ENCODE data around the gene GDPD5.

GDPD5 gene

GRCh38 chr11:75402002-75402773 lies 123.6 kb downstream of the GDPD5 start:
- no peaks in the 10 kb centered on the region for H3K27me3 ChIP-seq (ENCODE audit: low read length)
- peak overlapping the region; percentile 89; the same call in 1 of the 2 replicates for H3K9ac ChIP-seq (ENCODE audit: low read length)
- TF ChIP-seq, protein P1, sequence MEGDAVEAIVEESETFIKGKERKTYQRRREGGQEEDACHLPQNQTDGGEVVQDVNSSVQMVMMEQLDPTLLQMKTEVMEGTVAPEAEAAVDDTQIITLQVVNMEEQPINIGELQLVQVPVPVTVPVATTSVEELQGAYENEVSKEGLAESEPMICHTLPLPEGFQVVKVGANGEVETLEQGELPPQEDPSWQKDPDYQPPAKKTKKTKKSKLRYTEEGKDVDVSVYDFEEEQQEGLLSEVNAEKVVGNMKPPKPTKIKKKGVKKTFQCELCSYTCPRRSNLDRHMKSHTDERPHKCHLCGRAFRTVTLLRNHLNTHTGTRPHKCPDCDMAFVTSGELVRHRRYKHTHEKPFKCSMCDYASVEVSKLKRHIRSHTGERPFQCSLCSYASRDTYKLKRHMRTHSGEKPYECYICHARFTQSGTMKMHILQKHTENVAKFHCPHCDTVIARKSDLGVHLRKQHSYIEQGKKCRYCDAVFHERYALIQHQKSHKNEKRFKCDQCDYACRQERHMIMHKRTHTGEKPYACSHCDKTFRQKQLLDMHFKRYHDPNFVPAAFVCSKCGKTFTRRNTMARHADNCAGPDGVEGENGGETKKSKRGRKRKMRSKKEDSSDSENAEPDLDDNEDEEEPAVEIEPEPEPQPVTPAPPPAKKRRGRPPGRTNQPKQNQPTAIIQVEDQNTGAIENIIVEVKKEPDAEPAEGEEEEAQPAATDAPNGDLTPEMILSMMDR (IDR thresholded peaks at IDR 0.05; ENCODE audit: insufficient read depth, low read length, poor library complexity, severe bottlenecking), result no peak
- TF ChIP-seq EZH2phosphoT487 (conservative IDR thresholded peaks at IDR 0.05; ENCODE audit: low read length), result no peak
- H4K20me1 ChIP-seq (ENCODE audit: low read depth, low read length), result peaks cover 45% of the 10 kb centered on the region
- H3K79me2 ChIP-seq (ENCODE audit: insufficient read depth, low read length), result peaks cover 49% of the 10 kb centered on the region
- H3K9me2 ChIP-seq (replicated peaks; ENCODE audit: insufficient read depth, low read length), result no peaks in the 10 kb centered on the region
- peak overlapping the region; percentile 77 for H3K4me2 ChIP-seq (ENCODE audit: low read depth, low read length, poor library complexity, severe bottlenecking)
- H3K9me3 ChIP-seq (ENCODE audit: insufficient read depth, low read length), result no peaks in the 10 kb centered on the region
- no peak overlapping the region for H3K27ac ChIP-seq (ENCODE audit: low read depth, low read length)
- H2AFZ ChIP-seq (ENCODE audit: low read depth, low read length, severe bottlenecking), result no peak overlapping the region
- H3K4me3 ChIP-seq (ENCODE audit: insufficient read depth, low read length, poor library complexity, severe bottlenecking), result no peak overlapping the region
- H3K36me3 ChIP-seq (ENCODE audit: low read length), result peaks cover 52% of the 10 kb centered on the region
- H3F3A ChIP-seq (ENCODE audit: insufficient read depth), result peaks cover 71% of the 10 kb centered on the region

DNA sequence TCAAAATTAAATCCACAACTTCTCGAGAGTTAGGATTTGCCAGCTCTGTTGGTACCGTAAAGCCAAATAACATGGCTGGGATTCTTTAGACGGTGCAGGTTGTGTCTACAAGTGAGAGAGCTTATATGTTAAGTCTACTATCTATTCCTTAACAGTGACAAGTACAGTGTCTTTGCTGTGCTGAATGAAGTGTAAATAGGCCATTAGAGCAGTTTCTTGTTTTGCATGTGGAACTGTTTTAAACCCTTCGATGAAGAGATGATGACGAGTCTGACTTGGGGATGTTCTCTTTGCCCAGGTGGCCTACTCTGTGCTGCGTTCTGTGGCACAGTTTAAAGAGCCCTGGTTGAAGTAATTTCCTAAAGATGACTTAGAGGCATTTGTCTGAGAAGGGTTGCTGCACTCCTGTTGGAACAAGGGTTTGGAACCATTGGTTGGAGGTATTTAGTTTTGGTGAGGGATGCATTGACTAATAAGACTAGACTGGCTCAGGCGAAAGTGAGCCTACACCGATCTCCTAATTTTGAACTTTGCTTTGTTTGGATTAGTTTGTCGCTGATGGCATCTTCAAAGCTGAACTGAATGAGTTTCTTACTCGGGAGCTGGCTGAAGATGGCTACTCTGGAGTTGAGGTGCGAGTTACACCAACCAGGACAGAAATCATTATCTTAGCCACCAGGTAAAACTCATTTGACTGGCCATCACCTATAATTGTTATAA lies 125.4 kb downstream of the GDPD5 start:
- Histone ChIP-seq H3K9ac (ENCODE audit: low read length) (peak overlapping the region; percentile 89), H3K27me3 (ENCODE audit: low read length) (no peaks in the 10 kb centered on the region), H3K79me2 (ENCODE audit: insufficient read depth, low read length) (peaks cover 44% of the 10 kb centered on the region), H3K9me2 (replicated peaks; ENCODE audit: insufficient read depth, low read length) (no peaks in the 10 kb centered on the region), H4K20me1 (ENCODE audit: low read depth, low read length) (peaks cover 36% of the 10 kb centered on the region), H3K36me3 (ENCODE audit: low read length) (peaks cover 42% of the 10 kb centered on the region), H3K9me3 (ENCODE audit: insufficient read depth, low read length) (no peaks in the 10 kb centered on the region), H2AFZ (ENCODE audit: low read depth, low read length, severe bottlenecking) (no peak overlapping the region), H3K27ac (ENCODE audit: low read depth, low read length) (peak overlapping the region; percentile 84), H3K4me2 (ENCODE audit: low read depth, low read length, poor library complexity, severe bottlenecking) (peak overlapping the region; percentile 77), H3K4me3 (ENCODE audit: insufficient read depth, low read length, poor library complexity, severe bottlenecking) (peak overlapping the region; percentile 78), H3F3A (ENCODE audit: insufficient read depth) (peaks cover 53% of the 10 kb centered on the region)
- no peak for TF ChIP-seq EZH2phosphoT487 (conservative IDR thresholded peaks at IDR 0.05; ENCODE audit: low read length)
- TF ChIP-seq, protein P1 (IDR thresholded peaks at IDR 0.05; ENCODE audit: insufficient read depth, low read length, poor library complexity, severe bottlenecking), result no peak

- peak within 1 kb of the TSS; percentile 77 for H3K4me2 ChIP-seq (ENCODE audit: low read depth, low read length, poor library complexity, severe bottlenecking)
- TF ChIP-seq EZH2phosphoT487 (conservative IDR thresholded peaks at IDR 0.05; ENCODE audit: low read length), result no peak
- TF ChIP-seq, protein P1 (IDR thresholded peaks at IDR 0.05; ENCODE audit: insufficient read depth, low read length, poor library complexity, severe bottlenecking), result no peak
- H4K20me1 ChIP-seq (ENCODE audit: low read depth, low read length), result peaks cover 36% of the 10 kb centered on the region
Measured at GRCh38 chr11:75399344-75400145, 126.2 kb downstream of the GDPD5 start, which contains the start of gene RPS3. RPS3 (plus strand) TSS chr11:75399518; CDS start chr11:75399548, 30 bp downstream.

More at GRCh38 chr11:75399344-75400145, 126.2 kb downstream of the GDPD5 start, which contains the start of gene RPS3:
- Histone ChIP-seq H3K27me3 (ENCODE audit: low read length) (no peaks in the 10 kb centered on the region), H3F3A (ENCODE audit: insufficient read depth) (peaks cover 46% of the 10 kb centered on the region), H3K9me2 (replicated peaks; ENCODE audit: insufficient read depth, low read length) (no peaks in the 10 kb centered on the region), H3K36me3 (ENCODE audit: low read length) (peaks cover 37% of the 10 kb centered on the region), H2AFZ (ENCODE audit: low read depth, low read length, severe bottlenecking) (peak within 1 kb of the TSS; percentile 80), H3K9ac (ENCODE audit: low read length) (peak within 1 kb of the TSS; percentile 89), H3K4me3 (ENCODE audit: insufficient read depth, low read length, poor library complexity, severe bottlenecking) (peak within 1 kb of the TSS; percentile 78), H3K27ac (ENCODE audit: low read depth, low read length) (peak within 1 kb of the TSS; percentile 84), H3K9me3 (ENCODE audit: insufficient read depth, low read length) (no peaks in the 10 kb centered on the region), H3K79me2 (ENCODE audit: insufficient read depth, low read length) (peaks cover 44% of the 10 kb centered on the region)
